ENCODE data around the gene FOLR3.
"Not testable (repeated sequence)": the region's sequence is repeated elsewhere in the genome, so short reads cannot be mapped to it uniquely, and the experiment has no call there.

Gene FOLR3

DNA sequence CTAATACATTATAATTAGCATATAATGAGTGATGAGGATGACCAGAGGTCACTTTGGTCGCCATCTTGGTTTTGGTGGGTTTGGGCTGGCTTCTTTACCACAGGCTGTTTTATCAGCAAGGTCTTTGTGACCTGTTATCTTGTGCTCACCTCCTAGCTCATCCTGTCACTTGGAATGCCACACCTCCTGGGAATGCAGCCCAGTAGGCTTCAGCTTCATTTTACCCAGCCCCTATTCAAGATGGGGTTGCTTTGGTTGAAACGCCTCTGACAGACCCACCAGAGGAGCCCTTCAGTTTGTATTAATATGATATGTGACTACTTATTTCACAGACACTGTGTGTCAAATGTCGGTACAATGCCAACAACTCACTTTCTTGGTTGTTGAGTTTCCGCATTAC lies 20.2 kb downstream of the FOLR3 start:
- no peak for DNase-seq
- intact Hi-C loops (cut with DNase I), result no loop called here

DNA sequence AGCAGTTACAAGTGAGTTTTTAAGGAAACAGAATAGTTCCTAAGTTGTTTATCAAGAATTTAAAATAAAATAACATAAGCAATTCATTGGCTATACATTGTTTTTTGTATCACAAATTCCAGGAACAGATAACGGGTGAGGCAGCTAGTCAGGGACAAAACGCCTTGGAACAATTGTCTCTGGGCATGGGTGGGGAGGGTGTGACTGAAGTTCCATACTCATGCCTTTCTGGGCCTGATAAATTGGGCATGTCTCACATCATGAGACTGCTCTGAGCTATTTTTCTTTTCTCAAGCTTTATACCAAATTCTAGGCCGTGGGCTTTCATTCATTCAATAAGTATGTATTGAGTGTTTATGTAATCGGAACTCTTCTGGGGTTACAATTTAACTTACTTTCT lies 21.6 kb downstream of the FOLR3 start:
- no peak for DNase-seq
- intact Hi-C loops (cut with DNase I), result no loop called here

DNA sequence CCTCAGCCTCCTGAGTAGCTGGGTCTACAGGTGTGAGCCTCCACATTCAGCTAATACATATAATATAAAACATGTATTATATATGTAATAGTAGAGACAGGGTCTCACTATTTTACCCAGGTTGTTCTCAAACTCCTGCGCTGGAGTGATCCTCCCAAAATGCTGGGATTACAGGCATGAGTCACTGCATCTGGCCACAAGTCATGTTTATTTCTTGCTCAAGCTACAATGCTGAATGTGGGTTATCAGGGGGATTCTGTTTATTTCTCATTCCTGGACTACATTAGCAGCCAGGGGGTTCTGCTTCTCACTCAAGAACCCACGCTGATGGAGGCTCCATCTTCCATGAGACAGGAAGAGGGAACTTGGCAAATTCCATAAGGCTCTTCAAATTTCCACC lies 24.8 kb downstream of the FOLR3 start:
- intact Hi-C loops (cut with DNase I), result no loop called here
- DNase-seq, result no peak

DNA sequence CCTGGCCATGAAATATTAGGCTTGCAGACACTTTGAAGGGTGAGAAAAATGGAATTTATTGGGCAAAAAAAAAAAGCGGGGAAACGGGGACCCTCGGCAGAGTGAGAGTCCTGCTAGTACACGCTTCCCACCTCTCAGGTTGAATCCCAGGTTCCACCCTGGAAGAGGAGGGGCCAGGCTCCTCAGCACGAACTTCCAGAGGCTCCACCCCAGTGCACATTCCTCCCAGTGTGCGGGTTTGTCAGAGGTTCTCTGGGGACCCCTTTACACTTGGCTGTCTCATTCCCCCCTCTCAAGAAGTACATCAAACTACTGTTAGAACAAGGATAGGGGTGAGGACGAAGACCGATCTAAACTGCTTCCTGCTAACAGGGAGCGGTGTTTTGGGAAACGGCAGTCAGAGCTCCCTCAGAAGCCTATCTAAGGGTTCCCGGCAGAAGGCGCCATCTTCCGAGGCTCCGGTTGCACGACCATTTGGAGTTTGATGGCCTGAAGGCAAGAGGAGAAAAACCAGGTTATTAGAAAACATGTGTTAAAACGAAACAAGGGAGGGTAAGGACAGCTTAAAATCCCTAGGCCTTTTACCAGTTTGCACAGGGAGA lies 27.5 kb downstream of the FOLR3 start:
- DNase-seq, result no peak
- intact Hi-C loops (cut with DNase I), result no loop called here

DNA sequence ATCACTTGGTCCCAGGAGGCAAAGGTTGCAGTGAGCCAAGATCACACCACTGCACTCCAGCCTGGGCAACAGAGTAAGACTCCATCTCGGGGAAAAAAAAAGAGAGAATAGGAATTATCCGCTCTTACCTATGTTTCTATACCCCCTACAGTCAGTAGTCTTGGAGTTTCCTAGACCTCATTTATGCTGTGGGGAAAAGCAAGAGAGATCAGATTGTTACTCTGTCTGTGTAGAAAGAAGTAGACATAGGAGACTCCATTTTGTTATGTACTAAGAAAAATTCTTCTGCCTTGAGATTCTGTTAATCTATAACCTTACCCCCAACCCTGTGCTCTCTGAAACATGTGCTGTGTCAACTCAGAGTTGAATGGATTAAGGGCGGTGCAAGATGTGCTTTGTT lies 28.7 kb downstream of the FOLR3 start:
- intact Hi-C loops (cut with DNase I); DNase-seq: not testable (repeated sequence)

DNA sequence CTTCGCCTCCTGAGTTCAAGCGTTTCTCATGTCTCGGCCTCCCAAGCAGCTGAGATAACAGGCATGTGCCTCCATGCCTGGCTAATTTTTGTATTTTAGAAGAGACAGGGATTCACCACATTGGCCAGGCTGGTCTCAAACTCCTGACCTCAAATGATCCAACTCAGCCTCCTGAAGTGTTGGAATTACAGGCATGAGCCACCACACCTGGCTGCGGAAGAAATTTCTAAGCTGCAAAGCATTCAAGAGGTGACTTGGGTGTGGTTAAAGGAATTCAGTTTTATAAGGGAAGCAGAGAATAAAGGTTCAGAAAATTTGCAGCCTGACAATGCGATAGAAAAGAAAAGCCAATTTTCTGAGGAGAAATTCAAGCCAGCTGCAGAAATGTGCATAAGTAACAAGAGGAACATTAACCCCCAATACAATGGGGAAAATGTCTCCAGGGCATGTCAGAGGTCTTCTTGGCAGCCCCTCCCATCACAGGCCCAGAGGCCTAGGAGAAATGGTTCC lies 33.6 kb downstream of the FOLR3 start:
- DNase-seq; intact Hi-C loops (cut with DNase I): not testable (repeated sequence)

DNA sequence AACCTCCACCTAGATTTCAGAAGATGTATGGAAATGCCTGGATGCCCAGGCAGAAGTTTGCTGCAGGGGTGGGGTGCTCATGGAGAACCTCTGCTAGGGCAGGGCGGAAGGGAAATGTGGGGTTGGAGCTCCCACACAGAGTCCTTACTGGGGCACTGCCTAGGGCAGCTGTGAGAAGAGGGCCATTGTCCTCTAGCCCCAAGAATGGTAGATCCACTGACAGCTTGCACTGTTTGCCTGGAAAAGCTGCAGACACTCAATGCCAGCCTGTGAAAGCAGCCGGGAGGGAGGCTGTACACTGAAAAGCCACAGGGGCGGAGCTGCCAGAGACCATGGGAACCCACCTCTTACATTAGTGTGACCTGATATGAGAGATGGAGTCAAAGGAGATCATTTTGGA lies 34.2 kb downstream of the FOLR3 start:
- DNase-seq, result peak in 6 of 10 donors; percentile 17 to 88 (median 46)
- intact Hi-C loops (cut with DNase I), result not testable (repeated sequence)

DNA sequence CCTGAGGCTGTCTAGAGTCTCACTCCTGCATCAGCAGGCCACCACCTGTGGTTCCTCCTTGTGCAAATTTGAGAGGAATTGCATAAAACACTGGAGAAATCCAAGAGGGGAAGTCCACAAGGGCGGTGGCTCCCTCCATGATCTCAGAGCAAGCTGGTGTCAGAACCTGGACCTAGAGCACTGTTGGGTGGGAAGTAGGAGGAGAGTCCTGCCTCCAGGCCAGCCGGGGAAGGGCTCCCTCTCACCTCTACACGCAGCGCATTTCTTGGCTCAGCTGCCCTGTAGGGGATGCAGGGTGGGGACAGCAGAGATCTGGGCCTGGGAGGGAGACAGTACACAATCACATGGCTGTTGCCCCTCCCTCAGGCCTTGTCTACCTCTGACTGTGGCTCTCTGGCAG lies 36.5 kb downstream of the FOLR3 start:
- DNase-seq; intact Hi-C loops (cut with DNase I): not testable (repeated sequence)

DNA sequence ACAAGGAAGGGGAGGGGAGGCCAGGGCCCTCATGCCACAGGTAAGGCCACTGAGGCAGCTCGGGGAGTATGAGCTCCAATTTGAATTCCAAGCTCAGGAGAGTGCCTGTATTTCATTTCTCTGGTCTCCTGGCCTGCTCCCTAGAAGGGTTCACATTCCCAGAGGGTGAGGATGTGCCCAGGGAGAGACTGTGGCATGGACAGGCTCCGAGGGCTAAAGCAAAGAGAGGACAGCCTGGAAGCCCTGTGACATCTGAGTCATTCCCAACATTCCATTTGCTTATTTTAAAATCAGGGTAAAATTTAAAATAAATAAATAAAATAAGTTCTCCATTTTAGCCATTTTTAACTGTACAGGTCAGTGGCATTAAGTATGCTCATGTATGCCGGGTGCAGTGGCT lies 37.8 kb downstream of the FOLR3 start:
- intact Hi-C loops (cut with DNase I), result no loop called here
- no peak for DNase-seq

DNA sequence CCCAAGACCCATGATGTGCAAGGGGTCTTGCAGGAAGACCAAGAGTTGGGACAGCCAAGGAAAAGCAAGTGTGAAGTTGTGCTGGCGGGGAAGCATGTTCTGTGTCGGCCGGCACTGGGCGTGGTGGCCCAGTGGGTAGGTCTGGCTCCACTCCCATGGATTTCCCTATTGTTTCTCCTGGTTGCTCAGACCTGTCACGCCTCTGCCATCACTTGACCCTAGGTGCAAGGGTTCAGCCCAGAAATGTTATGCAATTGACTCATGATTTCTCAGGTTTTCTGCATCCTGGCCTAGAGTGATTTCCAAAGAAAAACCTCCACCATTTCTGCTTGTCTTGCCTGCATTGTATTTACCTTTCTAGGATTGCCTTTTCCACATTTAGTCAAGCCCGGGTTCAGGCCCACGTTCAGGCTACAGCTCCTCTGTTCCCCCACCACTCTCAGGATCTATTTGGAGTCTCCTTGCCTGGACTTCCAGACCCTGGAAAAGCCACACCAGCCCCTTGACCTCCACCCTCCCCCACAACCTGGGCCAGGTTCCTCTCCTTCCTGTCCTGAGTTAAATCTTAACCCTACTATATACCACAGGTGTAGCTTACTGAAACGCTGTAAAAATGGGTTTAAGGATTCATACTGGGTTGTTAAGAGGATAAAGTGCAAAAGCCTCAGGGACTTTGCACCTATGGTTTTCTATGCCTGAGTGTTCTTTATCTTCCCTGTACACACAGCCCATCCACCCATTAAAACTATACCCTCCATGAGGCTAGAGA lies 39.0 kb downstream of the FOLR3 start:
- intact Hi-C loops (cut with DNase I), result no loop called here

DNA sequence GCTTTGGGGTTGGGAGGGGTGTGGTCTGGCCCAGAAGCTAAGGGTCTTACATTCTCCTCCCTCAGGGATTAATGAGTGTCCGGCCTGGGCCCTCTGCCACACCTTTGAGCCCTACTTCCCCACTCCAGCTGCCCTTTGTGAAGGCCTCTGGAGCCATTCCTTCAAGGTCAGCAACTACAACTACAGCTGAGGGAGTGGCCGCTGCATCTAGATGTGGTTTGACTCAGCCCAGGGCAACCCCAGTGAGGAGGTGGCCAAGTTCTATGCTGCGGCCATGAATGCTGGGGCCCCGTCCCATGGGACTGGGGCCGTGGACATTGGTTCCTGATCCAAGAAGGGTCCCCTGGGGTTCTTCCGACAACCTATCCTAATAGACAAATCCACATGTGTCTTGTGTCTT lies 42.1 kb downstream of the FOLR3 start:
- DNase-seq, result no peak
- intact Hi-C loops (cut with DNase I), result no loop called here

More for the DNA sequence above, 39.0 kb downstream of the FOLR3 start:
- no peak for DNase-seq

DNA sequence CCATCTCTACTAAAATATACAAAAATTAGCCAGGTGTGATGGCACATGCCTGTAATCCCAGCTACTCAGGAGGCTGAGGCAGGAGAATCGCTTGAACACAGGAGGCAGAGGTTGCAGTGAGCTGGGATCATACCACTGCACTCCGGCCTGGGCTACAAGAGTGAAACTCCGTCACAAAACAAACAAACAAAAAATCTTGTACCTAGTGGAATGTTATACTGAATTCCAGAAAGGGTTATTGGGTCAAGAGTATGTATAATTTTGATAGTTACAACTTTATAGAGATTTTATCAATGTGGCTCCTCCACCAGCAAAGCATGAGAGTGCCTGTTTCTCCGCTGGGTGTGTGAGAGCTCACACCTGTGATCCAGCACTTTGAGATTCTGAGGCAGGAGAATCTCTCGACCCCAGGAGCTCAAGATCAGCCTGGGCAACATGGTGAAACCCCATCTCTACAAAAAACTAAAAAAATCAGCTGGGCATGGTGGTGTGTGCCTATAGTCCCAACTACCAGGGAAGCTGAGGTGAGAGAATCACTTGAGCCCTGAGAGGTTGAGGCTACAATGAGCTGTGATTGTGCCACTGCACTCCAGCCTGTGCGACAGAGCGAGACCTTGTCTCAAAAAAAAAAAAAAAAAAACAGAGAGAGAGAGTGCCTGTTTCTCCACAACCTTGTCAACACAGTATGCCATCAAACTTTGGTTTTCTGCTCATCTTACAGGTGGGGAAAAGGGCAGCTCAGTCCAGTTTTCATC lies 43.7 kb downstream of the FOLR3 start:
- intact Hi-C loops (cut with DNase I), result no loop called here
- no peak for DNase-seq

DNA sequence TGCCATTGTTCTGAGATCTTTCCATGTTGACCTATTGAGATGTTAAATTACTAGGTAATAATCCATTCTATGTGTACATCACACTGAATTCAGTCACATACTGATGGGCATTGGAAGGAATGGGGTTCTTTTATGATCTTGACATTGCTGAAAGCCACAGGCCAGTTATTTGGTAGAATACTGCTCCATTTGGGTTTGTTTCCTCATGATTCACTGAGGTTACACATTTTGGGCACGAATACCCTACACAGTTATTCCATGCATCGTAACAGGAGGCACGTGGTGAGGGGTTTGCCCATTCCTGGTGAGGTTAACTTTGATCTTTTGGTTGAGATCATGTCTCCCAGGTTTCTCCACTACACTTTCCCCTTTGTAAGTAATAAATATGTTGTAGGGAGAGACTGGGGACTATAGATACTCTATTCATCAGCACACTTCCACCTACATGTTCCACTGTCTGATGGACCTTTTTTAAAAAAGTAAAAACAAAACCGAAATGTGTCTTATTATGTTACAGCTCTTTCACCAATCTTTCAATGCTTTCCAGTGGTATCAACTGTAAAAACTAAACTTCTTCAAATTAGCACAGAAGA lies 44.4 kb downstream of the FOLR3 start:
- intact Hi-C loops (cut with DNase I), result loop anchor here (5.0 kb wide), 1 partner anchor 153 kb away; no protein-coding TSS in a partner anchor

DNA sequence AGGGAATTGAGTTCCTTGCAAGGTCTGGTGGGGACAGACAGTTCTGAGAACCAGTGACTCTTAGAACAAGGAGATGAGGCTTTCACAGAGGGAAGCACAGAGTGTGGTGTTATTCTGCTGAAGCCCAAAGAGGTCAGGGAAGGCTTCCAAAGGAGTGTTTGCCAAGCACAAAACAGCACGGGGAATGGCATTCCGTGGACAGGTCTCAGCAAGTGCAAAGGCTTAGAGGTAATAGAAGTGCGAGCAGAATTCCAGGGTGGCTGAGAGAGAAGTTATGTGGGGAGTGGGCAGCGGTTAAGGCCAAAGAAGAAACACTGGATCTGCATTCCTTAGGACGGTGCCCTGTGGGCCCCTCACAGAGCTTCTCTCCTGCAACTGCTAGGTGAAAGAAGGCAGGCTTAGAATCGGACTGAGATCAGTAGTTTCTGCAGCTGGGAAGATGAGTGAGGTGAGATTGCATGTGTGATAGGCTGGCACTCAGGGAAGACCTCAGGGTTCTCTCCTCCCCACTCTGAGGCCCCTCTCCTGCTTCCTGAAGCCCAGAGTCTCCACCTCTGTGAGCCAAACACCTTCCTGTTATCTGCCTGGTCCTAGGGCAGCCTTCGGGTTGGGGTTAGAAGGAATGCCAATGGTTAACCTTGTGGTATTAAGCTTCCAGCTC lies 45.5 kb downstream of the FOLR3 start:
- intact Hi-C loops (cut with DNase I), result loop anchor here (5.0 kb wide), 1 partner anchor 154 kb away; no protein-coding TSS in a partner anchor

More for the DNA sequence above, 44.4 kb downstream of the FOLR3 start:
- DNase-seq, result no peak

DNA sequence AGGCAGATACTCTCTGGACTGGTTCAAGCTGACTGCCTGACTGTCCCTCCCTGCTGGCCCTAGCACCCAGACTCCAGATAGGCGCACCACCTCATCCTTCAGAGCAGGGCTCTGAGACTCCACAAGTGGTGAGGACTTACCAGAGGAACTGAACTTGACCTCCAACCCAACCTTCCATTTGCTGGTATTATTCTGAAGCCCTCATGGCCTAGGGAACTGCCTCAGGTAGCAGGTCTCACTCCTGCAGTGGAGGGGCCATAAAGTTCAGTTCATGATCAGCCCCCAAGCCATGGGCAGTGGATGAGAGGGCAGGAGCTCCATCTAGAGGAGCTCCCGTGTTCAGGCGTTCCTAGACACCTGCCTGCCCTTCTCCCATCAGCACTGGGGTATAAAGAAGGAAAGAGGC lies 46.0 kb downstream of the FOLR3 start:
- DNase-seq, result not testable (repeated sequence)
- intact Hi-C loops (cut with DNase I), result loop anchor here (5.0 kb wide), 1 partner anchor 154 kb away; no protein-coding TSS in a partner anchor

More for the DNA sequence above, 45.5 kb downstream of the FOLR3 start:
- not testable (repeated sequence) for DNase-seq

DNA sequence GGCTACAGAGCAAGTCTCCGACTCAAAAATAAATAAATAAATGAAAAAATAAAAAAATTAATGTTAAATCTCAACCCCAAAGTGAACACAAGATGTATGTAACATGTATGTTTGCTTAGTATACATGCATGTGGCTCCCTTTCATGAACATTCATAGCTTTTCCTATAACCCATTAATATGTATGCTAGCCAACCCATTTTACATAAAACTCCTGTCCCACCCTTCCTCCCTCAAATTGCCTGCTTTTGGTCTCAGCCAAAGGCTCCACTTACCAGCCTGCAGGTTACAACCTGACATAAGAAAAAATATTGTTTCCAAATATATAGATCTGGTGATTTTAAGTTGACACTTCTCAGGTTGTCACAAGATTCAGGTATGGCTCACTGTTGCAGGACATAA lies 52.7 kb downstream of the FOLR3 start:
- DNase-seq, result no peak
- intact Hi-C loops (cut with DNase I), result no loop called here

All from posterior cingulate gyrus (tissue), 11 donors.